ENCODE measurements around the gene S100A14. TPM values are rescaled to one million over a fixed set of nuclear protein-coding genes. Genes with fewer than 3 reads are reported as not detected.
A peak's percentile ranks its signal among the peaks of the same experiment; 100 is the strongest.

Gene S100A14
- total RNA-seq, 1 experiment from 2014 or later, result 0.57 TPM

- DNase-seq (ENCODE audit: low read depth, low spot score) (no peak), ATAC-seq (no peak)
- TF ChIP-seq POLR2AphosphoS5 (IDR thresholded peaks at IDR 0.05; ENCODE audit: low read depth, low read length) (no peak), CTCF (IDR thresholded peaks at IDR 0.05) (no peak), REST (IDR thresholded peaks at IDR 0.05; ENCODE audit: insufficient read depth in 1 of 2, low read depth in 2 of 2, low read length in 1 of 2) (no peak), TCF7L2 (IDR thresholded peaks at IDR 0.05; ENCODE audit: low read depth, low read length) (no peak), SIN3A (IDR thresholded peaks at IDR 0.05; ENCODE audit: borderline replicate concordance, insufficient read depth, low read depth, low read length) (no peak)
- intact Hi-C loops (cut with micrococcal nuclease; ENCODE audit: unreplicated experiment) (no loop called here), in situ Hi-C loops (cut with HindIII; ENCODE audit: low pct_unique_long_range_greater_than_20kb, low sequenced_read_pairs) (no loop called here)
- POLR2A ChIA-PET, result no interaction called here
- no TSS peak for BruUV-seq (replicated peaks)
- Histone ChIP-seq H3K27ac (ENCODE audit: low read length) (no peak overlapping the region), H3K4me3 (ENCODE audit: low read depth in 2 of 2, low read length in 2 of 2) (peak overlapping the region in 1 of 2 experiments; percentile 93; a peak in 2 of 4 replicates), H3K27me3 (ENCODE audit: control insufficient read depth, insufficient read depth, low read length) (no peaks in the 10 kb centered on the region), H3K36me3 (ENCODE audit: control insufficient read depth, insufficient read depth, low read length) (peaks cover 34% of the 10 kb centered on the region), H3K4me1 (ENCODE audit: control insufficient read depth, insufficient read depth, low read length) (peaks cover 11% of the 10 kb centered on the region), H3K9me3 (ENCODE audit: control insufficient read depth, insufficient read depth, low read depth, low read length) (no peaks in the 10 kb centered on the region)
- CTCF ChIA-PET, result no interaction called here
These were observed 20.2 kb upstream of the S100A14 start for GRCh38 chr1:153636312-153636711.

GRCh38 chr1:153635872-153636271 is 19.7 kb upstream of the S100A14 start:
- Histone ChIP-seq H3K27me3 (ENCODE audit: control insufficient read depth, insufficient read depth, low read length) (no peaks in the 10 kb centered on the region), H3K36me3 (ENCODE audit: control insufficient read depth, insufficient read depth, low read length) (peaks cover 30% of the 10 kb centered on the region), H3K9me3 (ENCODE audit: control insufficient read depth, insufficient read depth, low read depth, low read length) (no peaks in the 10 kb centered on the region), H3K4me3 (ENCODE audit: low read depth in 2 of 2, low read length in 2 of 2) (peak overlapping the region; percentile 75 to 93), H3K4me1 (ENCODE audit: control insufficient read depth, insufficient read depth, low read length) (peaks cover 15% of the 10 kb centered on the region), H3K27ac (ENCODE audit: low read length) (peak overlapping the region; percentile 92)
- intact Hi-C loops (cut with micrococcal nuclease; ENCODE audit: unreplicated experiment), result no loop called here
- ChIA-PET CTCF (no interaction called here), POLR2A (no interaction called here)
- TF ChIP-seq CTCF (IDR thresholded peaks at IDR 0.05) (no peak), REST (IDR thresholded peaks at IDR 0.05; ENCODE audit: insufficient read depth in 1 of 2, low read depth in 2 of 2, low read length in 1 of 2) (no peak), SIN3A (IDR thresholded peaks at IDR 0.05; ENCODE audit: borderline replicate concordance, insufficient read depth, low read depth, low read length) (no peak), TCF7L2 (IDR thresholded peaks at IDR 0.05; ENCODE audit: low read depth, low read length) (no peak), POLR2AphosphoS5 (IDR thresholded peaks at IDR 0.05; ENCODE audit: low read depth, low read length) (no peak)
- ATAC-seq, result no peak
- DNase-seq (ENCODE audit: low read depth, low spot score), result no peak
- in situ Hi-C loops (cut with HindIII; ENCODE audit: low pct_unique_long_range_greater_than_20kb, low sequenced_read_pairs), result no loop called here
- no TSS peak for BruUV-seq (replicated peaks)

Measured in Panc1 (cell line).